Thyroid gland (tissue), 4 donors: ENCODE data around the gene FYN.

Experiments
- CTCF ChIP-seq, 6 experiments: fragments of 200-600 bp in 3 of 6; fragments of 450-650 bp in 3 of 6; sonication (generic) in 3 of 6; IDR thresholded peaks; one replicate each; pipeline ENCODE4 v1.5.1; 2016 to 2019; ENCODE audit warnings: antibody characterized with exemption in 6 of 6, mild to moderate bottlenecking in 2 of 6, inconsistent platforms in 1 of 6, moderate library complexity in 1 of 6
- POLR2A ChIP-seq, 2 donors: fragments of 450-650 bp; IDR thresholded peaks; one replicate each; pipeline ENCODE4 v1.6.1; 2017; ENCODE audit warnings: antibody characterized with exemption in 2 of 2, mild to moderate bottlenecking in 2 of 2, moderate library complexity in 1 of 2

GRCh38 chr6:111818539-111819226 is 54.6 kb downstream of the FYN start:
- TF ChIP-seq CTCF (IDR thresholded peaks at IDR 0.05) (no peak), POLR2A (IDR thresholded peaks at IDR 0.05) (no peak)
